Colonic mucosa (tissue), 4 donors: ENCODE results near the gene CLDN16. TPM values are rescaled to one million over a fixed set of nuclear protein-coding genes. Genes with fewer than 3 reads are reported as not detected.
A peak's percentile ranks its signal among the peaks of the same experiment; 100 is the strongest.

ENCODE experiments used
- DNase-seq: peaks from one replicate; pipeline ENCODE4 v3.0.0-alpha.2; 2020
- H3K27ac ChIP-seq: fragments of 200-600 bp; one replicate; pipeline ENCODE4 v1.8.0; 2021
- H3K27me3 ChIP-seq: fragments of 200-600 bp; one replicate; pipeline ENCODE4 v1.8.0; 2021
- H3K36me3 ChIP-seq: fragments of 200-600 bp; one replicate; pipeline ENCODE4 v1.8.0; 2021
- H3K4me1 ChIP-seq: fragments of 200-600 bp; one replicate; pipeline ENCODE4 v1.8.0; 2021; ENCODE audit warnings: mild to moderate bottlenecking
- H3K4me3 ChIP-seq: fragments of 200-600 bp; one replicate; pipeline ENCODE4 v1.8.0; 2021
- H3K9ac ChIP-seq, 2 donors: one replicate each; pipeline ENCODE4 v1.7.0; 2013; ENCODE audit warnings: control low read depth in 2 of 2, low read depth in 2 of 2, low read length in 2 of 2
- H3K9me3 ChIP-seq: fragments of 200-600 bp; one replicate; pipeline ENCODE4 v1.8.0; 2021
- intact Hi-C: fragments of 100-400 bp; cut with DNase I; formaldehyde crosslinking; loops from one replicate; pipeline ENCODE4 v1.14.1; 2022
- total RNA-seq, 2 donors: library from RNA; stranded (reverse); fragmentation: NEBNext Ultra II Directional in 1 of 2; extraction: Animal tissue kit (Norgen Biotek cat#: 25700) in 1 of 2; gene quantifications; one replicate each; pipeline ENCODE4 v1.2.1, GENCODE V29; 2021
- TF ChIP-seq, protein P1 (sequence below): fragments of 200-600 bp; IDR thresholded peaks from one replicate; pipeline ENCODE4 v1.8.0; 2022; ENCODE audit warnings: antibody characterized with exemption, mild to moderate bottlenecking
- donor health status: healthy.
- donor health status: DM: no; HTN: no; CAD: no.
- donor health status: DM: no; HTN: no; CAD: no.

Gene CLDN16
- total RNA-seq, 2 donors from 2014 or later, result not detected

DNA sequence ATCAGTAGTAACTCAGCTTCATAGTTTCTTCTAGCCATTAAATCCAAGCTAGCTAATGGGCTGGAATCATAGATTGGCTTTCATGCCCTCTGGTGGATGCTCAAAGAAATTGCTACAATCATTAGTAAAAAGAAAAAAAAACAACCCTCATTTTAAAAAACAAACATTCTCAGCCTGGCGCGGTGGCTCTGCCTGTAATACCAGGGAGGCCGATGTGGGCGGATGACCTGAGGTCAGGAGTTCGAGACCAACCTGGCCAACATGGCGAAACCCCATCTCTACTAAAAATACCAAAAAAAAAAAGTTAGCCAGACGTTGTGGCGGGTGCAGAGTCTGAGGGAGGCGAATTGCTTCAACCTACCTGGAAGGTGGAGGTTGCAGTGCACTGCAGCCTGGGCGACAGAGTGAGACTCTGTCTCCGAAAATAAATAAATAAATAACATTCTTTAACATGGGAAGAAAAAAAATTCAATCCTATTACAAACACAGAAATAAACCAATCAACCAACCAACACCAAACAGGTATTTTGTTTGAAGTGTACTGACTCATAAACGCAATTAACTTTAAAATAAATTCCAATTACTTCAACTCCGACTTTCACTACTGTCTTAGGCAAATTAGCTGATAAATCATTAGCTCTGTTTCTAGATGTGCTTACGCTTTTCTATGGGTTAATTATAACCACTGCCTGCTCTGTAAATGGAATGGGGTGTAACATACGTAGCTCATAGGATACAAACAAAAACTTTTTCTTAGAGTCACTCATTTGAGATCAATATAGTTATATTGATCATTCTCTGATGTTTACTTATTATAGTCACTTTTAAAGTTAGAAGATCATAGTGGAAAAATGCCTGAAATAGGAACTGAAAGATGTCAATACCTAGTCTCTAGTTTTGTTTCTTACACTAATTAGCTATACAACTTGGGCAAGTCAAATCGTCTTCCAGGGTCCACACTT is 36.8 kb downstream of the CLDN16 start:
- no peaks in the 10 kb centered on the region for H3K27me3 ChIP-seq
- no peaks in the 10 kb centered on the region for H3K4me1 ChIP-seq
- H3K9ac ChIP-seq, result no peak overlapping the region
- TF ChIP-seq, protein P1, sequence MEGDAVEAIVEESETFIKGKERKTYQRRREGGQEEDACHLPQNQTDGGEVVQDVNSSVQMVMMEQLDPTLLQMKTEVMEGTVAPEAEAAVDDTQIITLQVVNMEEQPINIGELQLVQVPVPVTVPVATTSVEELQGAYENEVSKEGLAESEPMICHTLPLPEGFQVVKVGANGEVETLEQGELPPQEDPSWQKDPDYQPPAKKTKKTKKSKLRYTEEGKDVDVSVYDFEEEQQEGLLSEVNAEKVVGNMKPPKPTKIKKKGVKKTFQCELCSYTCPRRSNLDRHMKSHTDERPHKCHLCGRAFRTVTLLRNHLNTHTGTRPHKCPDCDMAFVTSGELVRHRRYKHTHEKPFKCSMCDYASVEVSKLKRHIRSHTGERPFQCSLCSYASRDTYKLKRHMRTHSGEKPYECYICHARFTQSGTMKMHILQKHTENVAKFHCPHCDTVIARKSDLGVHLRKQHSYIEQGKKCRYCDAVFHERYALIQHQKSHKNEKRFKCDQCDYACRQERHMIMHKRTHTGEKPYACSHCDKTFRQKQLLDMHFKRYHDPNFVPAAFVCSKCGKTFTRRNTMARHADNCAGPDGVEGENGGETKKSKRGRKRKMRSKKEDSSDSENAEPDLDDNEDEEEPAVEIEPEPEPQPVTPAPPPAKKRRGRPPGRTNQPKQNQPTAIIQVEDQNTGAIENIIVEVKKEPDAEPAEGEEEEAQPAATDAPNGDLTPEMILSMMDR, result peak; percentile 52
- intact Hi-C loops, result loop anchor here (10.0 kb wide), 1 partner anchor 200 kb away; no protein-coding TSS in a partner anchor
- no peaks in the 10 kb centered on the region for H3K9me3 ChIP-seq
- no peaks in the 10 kb centered on the region for H3K36me3 ChIP-seq
- peak; percentile 41 for DNase-seq
- H3K4me3 ChIP-seq, result no peak overlapping the region
- no peak overlapping the region for H3K27ac ChIP-seq

DNA sequence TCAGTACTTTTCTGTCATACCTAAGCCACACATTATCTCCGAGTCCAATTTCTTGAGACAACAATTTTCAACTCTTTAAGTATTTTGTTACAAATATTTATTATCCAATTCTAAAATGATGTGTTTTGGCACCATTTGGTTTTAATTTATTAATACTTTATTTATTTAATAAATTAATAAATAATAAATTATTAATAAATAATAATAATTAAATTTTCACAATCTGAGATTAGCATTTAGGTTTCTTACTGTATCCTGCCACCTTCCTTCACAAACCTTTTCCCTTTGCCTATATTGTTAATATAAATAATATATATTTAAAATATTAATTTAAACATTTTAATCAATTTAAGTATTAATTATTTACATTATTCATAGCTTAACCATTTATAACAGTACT is 37.9 kb downstream of the CLDN16 start:
- H3K4me1 ChIP-seq, result no peaks in the 10 kb centered on the region
- H3K36me3 ChIP-seq, result no peaks in the 10 kb centered on the region
- TF ChIP-seq, protein P1, result no peak
- H3K4me3 ChIP-seq, result no peak overlapping the region
- no peak for DNase-seq
- H3K9ac ChIP-seq, result no peak overlapping the region
- no peaks in the 10 kb centered on the region for H3K27me3 ChIP-seq
- H3K9me3 ChIP-seq, result no peaks in the 10 kb centered on the region
- intact Hi-C loops, result loop anchor here (10.0 kb wide), 1 partner anchor 201 kb away; no protein-coding TSS in a partner anchor
- H3K27ac ChIP-seq, result no peak overlapping the region

DNA sequence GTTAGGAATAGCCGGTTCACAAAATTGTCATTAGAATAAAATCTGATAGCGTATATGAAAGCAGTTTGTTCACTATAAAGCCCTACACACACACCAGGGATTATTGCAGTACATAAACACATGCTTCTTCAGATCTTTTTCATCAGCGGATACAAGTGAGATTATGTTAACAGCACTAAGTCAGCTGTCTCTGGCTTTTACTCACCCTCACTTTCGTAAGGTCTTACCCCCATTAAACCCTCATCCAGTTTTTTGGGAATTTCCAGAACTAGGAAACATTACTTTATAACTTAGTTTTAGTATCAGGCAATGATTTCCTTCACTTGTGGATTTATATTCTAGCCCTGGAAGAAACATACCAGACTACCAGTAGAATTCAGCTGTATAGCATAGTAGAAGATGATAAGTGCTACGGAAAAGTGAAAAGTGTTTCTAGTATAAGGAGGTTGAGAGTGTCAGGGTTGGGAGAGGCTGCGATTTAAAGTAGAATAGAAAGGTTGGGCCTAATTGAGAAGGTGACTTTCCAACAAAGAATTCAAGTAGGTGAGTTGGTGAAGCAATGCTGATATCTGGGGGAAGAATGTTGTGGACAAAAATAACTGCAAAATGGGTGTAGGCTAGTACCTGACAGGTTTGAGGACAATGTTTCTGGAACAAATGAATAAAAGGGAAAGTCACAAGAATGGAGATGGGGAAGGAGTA is 39.0 kb downstream of the CLDN16 start:
- no peaks in the 10 kb centered on the region for H3K27me3 ChIP-seq
- no peaks in the 10 kb centered on the region for H3K9me3 ChIP-seq
- no peaks in the 10 kb centered on the region for H3K4me1 ChIP-seq
- H3K4me3 ChIP-seq, result no peak overlapping the region
- no peak overlapping the region for H3K27ac ChIP-seq
- intact Hi-C loops, result loop anchor here (10.0 kb wide), 1 partner anchor 202 kb away; no protein-coding TSS in a partner anchor
- H3K9ac ChIP-seq, result no peak overlapping the region
- DNase-seq, result no peak
- H3K36me3 ChIP-seq, result no peaks in the 10 kb centered on the region
- TF ChIP-seq, protein P1, result no peak

DNA sequence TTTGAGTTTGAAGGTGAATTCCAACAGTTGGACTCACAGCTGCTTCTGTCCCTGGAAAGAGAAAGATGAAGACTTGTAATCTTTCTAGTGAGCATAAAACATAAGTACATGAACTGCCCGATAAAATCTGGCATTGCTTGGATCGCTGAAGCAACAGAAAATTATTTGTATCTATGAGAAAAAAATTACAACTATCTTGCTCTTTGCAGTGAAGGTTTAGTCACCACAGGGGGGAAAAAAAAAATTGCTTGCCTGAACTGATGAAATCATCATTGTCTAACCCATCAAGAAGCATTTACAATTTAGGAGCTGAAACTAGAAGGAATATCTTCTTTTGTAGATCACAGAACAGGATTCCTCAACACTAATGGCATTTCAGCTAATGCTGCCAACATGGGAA is 41.7 kb downstream of the CLDN16 start:
- H3K27ac ChIP-seq, result no peak overlapping the region
- no peaks in the 10 kb centered on the region for H3K9me3 ChIP-seq
- no peaks in the 10 kb centered on the region for H3K36me3 ChIP-seq
- no peaks in the 10 kb centered on the region for H3K27me3 ChIP-seq
- intact Hi-C loops, result loop anchor here (10.0 kb wide), 1 partner anchor 205 kb away; no protein-coding TSS in a partner anchor
- H3K4me1 ChIP-seq, result no peaks in the 10 kb centered on the region
- no peak overlapping the region for H3K4me3 ChIP-seq
- DNase-seq, result no peak
- TF ChIP-seq, protein P1, result no peak
- H3K9ac ChIP-seq, result no peak overlapping the region

DNA sequence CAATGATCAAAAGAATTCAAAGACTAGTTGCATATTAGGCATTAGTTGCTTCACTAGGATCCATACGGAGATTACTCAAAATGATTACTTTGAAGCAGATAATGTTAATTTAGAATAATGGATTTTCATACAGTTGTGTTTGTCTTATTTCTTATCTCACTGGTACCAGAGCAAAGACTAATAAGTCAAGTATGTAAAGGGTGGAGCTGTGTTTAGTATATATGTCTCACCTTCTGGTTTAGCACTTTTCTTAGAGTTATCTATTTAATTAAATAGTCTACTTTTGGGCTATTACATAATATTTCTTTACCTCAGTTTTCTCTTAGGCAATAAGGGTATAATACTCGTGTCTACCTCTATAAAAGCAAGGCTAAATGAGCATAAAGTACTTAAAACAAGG is 42.9 kb downstream of the CLDN16 start:
- Histone ChIP-seq H3K4me1 (no peaks in the 10 kb centered on the region), H3K9ac (no peak overlapping the region), H3K9me3 (no peaks in the 10 kb centered on the region), H3K4me3 (no peak overlapping the region), H3K27me3 (no peaks in the 10 kb centered on the region), H3K27ac (no peak overlapping the region), H3K36me3 (no peaks in the 10 kb centered on the region)
- intact Hi-C loops, result no loop called here
- TF ChIP-seq, protein P1, result no peak
- no peak for DNase-seq
